OCI-M2 (cell line): Measurements from ENCODE around the gene NLGN1.
A peak's percentile ranks its signal among the peaks of the same experiment; 100 is the strongest.

Experiments
- DNase-seq: peaks from one replicate; lab custom pipeline; 2025; ENCODE audit not compliant: unreplicated experiment; lab: John Stamatoyannopoulos, UW

Gene NLGN1

GRCh38 chr3:174247687-174248152 lies 850.2 kb downstream of the NLGN1 start:
- DNase-seq: peak; percentile 0

- DNase-seq: no peak
These were observed 854.1 kb downstream of the NLGN1 start for GRCh38 chr3:174251681-174252080.

GRCh38 chr3:174253196-174253823 lies 855.8 kb downstream of the NLGN1 start:
- DNase-seq: no peak

- DNase-seq: no peak
These were observed 856.4 kb downstream of the NLGN1 start for GRCh38 chr3:174253940-174254339.

GRCh38 chr3:174255454-174255853 lies 857.9 kb downstream of the NLGN1 start:
- no peak for DNase-seq

GRCh38 chr3:174266476-174266875 lies 868.9 kb downstream of the NLGN1 start:
- DNase-seq: no peak

- DNase-seq: no peak
These were observed 870.5 kb downstream of the NLGN1 start for GRCh38 chr3:174268061-174268460.

- DNase-seq: no peak
These were observed 871.0 kb downstream of the NLGN1 start for GRCh38 chr3:174268586-174268985.

GRCh38 chr3:174270841-174271240 lies 873.3 kb downstream of the NLGN1 start:
- no peak for DNase-seq

GRCh38 chr3:174275336-174275735 lies 877.8 kb downstream of the NLGN1 start:
- no peak for DNase-seq

- DNase-seq: no peak
These were observed 879.3 kb downstream of the NLGN1 start for GRCh38 chr3:174276826-174277225.

- no peak for DNase-seq
These were observed 880.5 kb downstream of the NLGN1 start for GRCh38 chr3:174278094-174278493.

GRCh38 chr3:174280186-174280585 lies 882.6 kb downstream of the NLGN1 start:
- DNase-seq: no peak

GRCh38 chr3:174285242-174285864 lies 887.8 kb downstream of the NLGN1 start:
- DNase-seq: no peak

- no peak for DNase-seq
These were observed 890.2 kb downstream of the NLGN1 start for GRCh38 chr3:174287705-174288104.

- DNase-seq: no peak
These were observed 897.1 kb downstream of the NLGN1 start for GRCh38 chr3:174294616-174295015.

- no peak for DNase-seq
These were observed 898.0 kb downstream of the NLGN1 start for GRCh38 chr3:174295306-174296092.

GRCh38 chr3:174302746-174303315 lies 905.3 kb downstream of the NLGN1 start:
- no peak for DNase-seq

- DNase-seq: no peak
These were observed 906.5 kb downstream of the NLGN1 start for GRCh38 chr3:174303907-174304560.

- no peak for DNase-seq
These were observed 911.2 kb downstream of the NLGN1 start for GRCh38 chr3:174308736-174309135.

GRCh38 chr3:174310475-174310983 lies 913.0 kb downstream of the NLGN1 start:
- DNase-seq: no peak
